ENCODE measurements around the gene NOA1.

The NOA1 gene

DNA sequence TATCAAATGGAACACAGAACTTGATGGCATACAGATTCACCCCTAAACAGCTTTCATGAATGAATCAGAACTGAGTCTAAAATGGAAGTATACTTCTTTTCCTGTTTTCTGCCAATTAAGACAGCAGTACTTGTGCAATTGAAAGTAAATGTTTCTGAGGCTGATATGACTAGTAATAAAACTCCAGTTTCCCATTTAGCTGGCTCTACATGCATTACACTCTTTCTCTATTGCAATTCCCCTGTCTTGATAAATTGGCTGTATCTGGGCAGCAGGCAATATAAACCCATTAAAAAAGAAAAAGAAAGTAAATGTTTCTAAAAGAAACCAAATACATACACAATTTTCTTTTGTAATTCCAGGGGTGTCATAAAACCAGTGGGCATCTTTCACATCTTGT lies 4.6 kb downstream of the NOA1 start:
- no peak for ATAC-seq (ENCODE audit: insufficient read depth, low read depth)
- no peak overlapping the region for H3K4me3 ChIP-seq (ENCODE audit: low read depth in 1 of 2, low read length in 2 of 2)
- peaks cover 28% of the 10 kb centered on the region for H4K20me1 ChIP-seq (ENCODE audit: insufficient read depth, low read length)
- H3K27me3 ChIP-seq (ENCODE audit: insufficient read depth, low read length, poor library complexity): no peaks in the 10 kb centered on the region
- H3K4me1 ChIP-seq (ENCODE audit: insufficient read depth, low read length): peaks cover 35% of the 10 kb centered on the region
- H3K4me2 ChIP-seq (ENCODE audit: insufficient read depth, low read length): no peak overlapping the region
- H3K27ac ChIP-seq (ENCODE audit: low read length): no peak overlapping the region
- H3K79me2 ChIP-seq (ENCODE audit: insufficient read depth, low read length): peaks cover 57% of the 10 kb centered on the region
- H3K9ac ChIP-seq (ENCODE audit: low read depth, low read length): no peak overlapping the region
- TF ChIP-seq, protein P1, sequence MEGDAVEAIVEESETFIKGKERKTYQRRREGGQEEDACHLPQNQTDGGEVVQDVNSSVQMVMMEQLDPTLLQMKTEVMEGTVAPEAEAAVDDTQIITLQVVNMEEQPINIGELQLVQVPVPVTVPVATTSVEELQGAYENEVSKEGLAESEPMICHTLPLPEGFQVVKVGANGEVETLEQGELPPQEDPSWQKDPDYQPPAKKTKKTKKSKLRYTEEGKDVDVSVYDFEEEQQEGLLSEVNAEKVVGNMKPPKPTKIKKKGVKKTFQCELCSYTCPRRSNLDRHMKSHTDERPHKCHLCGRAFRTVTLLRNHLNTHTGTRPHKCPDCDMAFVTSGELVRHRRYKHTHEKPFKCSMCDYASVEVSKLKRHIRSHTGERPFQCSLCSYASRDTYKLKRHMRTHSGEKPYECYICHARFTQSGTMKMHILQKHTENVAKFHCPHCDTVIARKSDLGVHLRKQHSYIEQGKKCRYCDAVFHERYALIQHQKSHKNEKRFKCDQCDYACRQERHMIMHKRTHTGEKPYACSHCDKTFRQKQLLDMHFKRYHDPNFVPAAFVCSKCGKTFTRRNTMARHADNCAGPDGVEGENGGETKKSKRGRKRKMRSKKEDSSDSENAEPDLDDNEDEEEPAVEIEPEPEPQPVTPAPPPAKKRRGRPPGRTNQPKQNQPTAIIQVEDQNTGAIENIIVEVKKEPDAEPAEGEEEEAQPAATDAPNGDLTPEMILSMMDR (IDR thresholded peaks at IDR 0.05; ENCODE audit: borderline replicate concordance, extremely low read depth, low read length, poor library complexity, severe bottlenecking): no peak
- TF ChIP-seq EZH2 (IDR thresholded peaks at IDR 0.05; ENCODE audit: borderline replicate concordance, low read depth, low read length, severe bottlenecking): no peak
- H3K9me3 ChIP-seq (ENCODE audit: insufficient read depth, low read length, severe bottlenecking): no peaks in the 10 kb centered on the region
- no peak overlapping the region for H2AFZ ChIP-seq (ENCODE audit: low read depth, low read length)
- no peak for DNase-seq
- peaks cover 78% of the 10 kb centered on the region for H3K36me3 ChIP-seq (ENCODE audit: insufficient read depth, low read length)

GRCh38 chr4:56972389-56972788 lies 5.0 kb downstream of the NOA1 start:
- H3K4me2 ChIP-seq (ENCODE audit: insufficient read depth, low read length): no peak overlapping the region
- TF ChIP-seq EZH2 (IDR thresholded peaks at IDR 0.05; ENCODE audit: borderline replicate concordance, low read depth, low read length, severe bottlenecking): no peak
- TF ChIP-seq, protein P1 (IDR thresholded peaks at IDR 0.05; ENCODE audit: borderline replicate concordance, extremely low read depth, low read length, poor library complexity, severe bottlenecking): no peak
- H4K20me1 ChIP-seq (ENCODE audit: insufficient read depth, low read length): peaks cover 28% of the 10 kb centered on the region
- no peak overlapping the region for H3K27ac ChIP-seq (ENCODE audit: low read length)
- H3K9ac ChIP-seq (ENCODE audit: low read depth, low read length): no peak overlapping the region
- H3K4me1 ChIP-seq (ENCODE audit: insufficient read depth, low read length): peaks cover 35% of the 10 kb centered on the region
- H3K36me3 ChIP-seq (ENCODE audit: insufficient read depth, low read length): peaks cover 82% of the 10 kb centered on the region
- peaks cover 57% of the 10 kb centered on the region for H3K79me2 ChIP-seq (ENCODE audit: insufficient read depth, low read length)
- ATAC-seq (ENCODE audit: insufficient read depth, low read depth) (no peak), DNase-seq (no peak)
- no peak overlapping the region for H2AFZ ChIP-seq (ENCODE audit: low read depth, low read length)
- no peak overlapping the region for H3K4me3 ChIP-seq (ENCODE audit: low read depth in 1 of 2, low read length in 2 of 2)
- no peaks in the 10 kb centered on the region for H3K9me3 ChIP-seq (ENCODE audit: insufficient read depth, low read length, severe bottlenecking)
- H3K27me3 ChIP-seq (ENCODE audit: insufficient read depth, low read length, poor library complexity): no peaks in the 10 kb centered on the region

- Histone ChIP-seq H3K27me3 (ENCODE audit: insufficient read depth, low read length, poor library complexity) (no peaks in the 10 kb centered on the region), H2AFZ (ENCODE audit: low read depth, low read length) (no peak overlapping the region), H4K20me1 (ENCODE audit: insufficient read depth, low read length) (peaks cover 19% of the 10 kb centered on the region), H3K9me3 (ENCODE audit: insufficient read depth, low read length, severe bottlenecking) (no peaks in the 10 kb centered on the region), H3K27ac (ENCODE audit: low read length) (no peak overlapping the region), H3K4me3 (ENCODE audit: low read depth in 1 of 2, low read length in 2 of 2) (no peak overlapping the region), H3K9ac (ENCODE audit: low read depth, low read length) (no peak overlapping the region), H3K79me2 (ENCODE audit: insufficient read depth, low read length) (peaks cover 46% of the 10 kb centered on the region), H3K4me1 (ENCODE audit: insufficient read depth, low read length) (peaks cover 33% of the 10 kb centered on the region), H3K36me3 (ENCODE audit: insufficient read depth, low read length) (peaks cover 86% of the 10 kb centered on the region), H3K4me2 (ENCODE audit: insufficient read depth, low read length) (no peak overlapping the region)
- TF ChIP-seq, protein P1 (IDR thresholded peaks at IDR 0.05; ENCODE audit: borderline replicate concordance, extremely low read depth, low read length, poor library complexity, severe bottlenecking): no peak
- no peak for TF ChIP-seq EZH2 (IDR thresholded peaks at IDR 0.05; ENCODE audit: borderline replicate concordance, low read depth, low read length, severe bottlenecking)
- DNase-seq (no peak), ATAC-seq (ENCODE audit: insufficient read depth, low read depth) (no peak)
Measured at GRCh38 chr4:56971383-56971782, 6.0 kb downstream of the NOA1 start.

DNA sequence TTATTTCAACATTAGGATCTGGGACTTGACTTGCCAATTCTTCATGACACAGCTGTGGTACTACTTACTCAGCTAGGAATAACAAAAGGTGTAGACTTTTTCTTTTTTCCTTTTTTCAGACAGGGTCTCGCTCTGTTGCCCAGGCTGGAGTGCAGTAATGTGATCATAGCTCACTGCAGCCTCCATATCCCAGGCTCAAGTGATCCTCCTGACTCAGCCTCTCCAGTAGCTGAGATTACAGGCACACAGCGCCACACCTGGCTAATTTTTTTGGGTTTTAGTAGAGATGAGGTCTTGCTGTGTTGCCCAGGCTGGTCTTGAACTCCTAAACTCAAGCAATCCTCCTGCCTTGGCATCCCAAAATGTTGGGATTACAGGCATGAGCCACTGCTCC lies 16.3 kb downstream of the NOA1 start:
- Histone ChIP-seq H3K27me3 (ENCODE audit: insufficient read depth, low read length, poor library complexity) (no peaks in the 10 kb centered on the region), H3K79me2 (ENCODE audit: insufficient read depth, low read length) (no peaks in the 10 kb centered on the region), H3K9me3 (ENCODE audit: insufficient read depth, low read length, severe bottlenecking) (no peaks in the 10 kb centered on the region), H3K36me3 (ENCODE audit: insufficient read depth, low read length) (peaks cover 50% of the 10 kb centered on the region), H4K20me1 (ENCODE audit: insufficient read depth, low read length) (no peaks in the 10 kb centered on the region), H3K4me3 (ENCODE audit: low read depth in 1 of 2, low read length in 2 of 2) (no peak overlapping the region), H3K4me2 (ENCODE audit: insufficient read depth, low read length) (no peak overlapping the region), H3K9ac (ENCODE audit: low read depth, low read length) (no peak overlapping the region), H2AFZ (ENCODE audit: low read depth, low read length) (no peak overlapping the region), H3K4me1 (ENCODE audit: insufficient read depth, low read length) (no peaks in the 10 kb centered on the region), H3K27ac (ENCODE audit: low read length) (no peak overlapping the region)
- DNase-seq (no peak), ATAC-seq (ENCODE audit: insufficient read depth, low read depth) (no peak)
- TF ChIP-seq, protein P1 (IDR thresholded peaks at IDR 0.05; ENCODE audit: borderline replicate concordance, extremely low read depth, low read length, poor library complexity, severe bottlenecking): no peak
- no peak for TF ChIP-seq EZH2 (IDR thresholded peaks at IDR 0.05; ENCODE audit: borderline replicate concordance, low read depth, low read length, severe bottlenecking)

Measured in DND-41 (cell line).